Loucy (cell line): ENCODE data around the gene NQO2.

Experiments
- H2AFZ ChIP-seq: fragments of 200-600 bp; sonication (generic); 2 replicates; pipeline ENCODE4 v1.6.0; 2016; ENCODE audit warnings: antibody characterized with exemption, mild to moderate bottlenecking, low read length, moderate library complexity
- H3F3A ChIP-seq: fragments of 200-600 bp; 2 replicates; pipeline ENCODE4 v1.6.0; 2016; ENCODE audit warnings: antibody characterized with exemption, low read depth, mild to moderate bottlenecking
- H3K27me3 ChIP-seq: fragments of 200-600 bp; sonication (generic); 2 replicates; pipeline ENCODE4 v1.6.1; 2014; ENCODE audit warnings: low read length, mild to moderate bottlenecking; ENCODE audit not compliant: insufficient read depth, poor library complexity, severe bottlenecking
- H3K36me3 ChIP-seq: fragments of 200-600 bp; sonication (generic); 2 replicates; pipeline ENCODE4 v1.6.1; 2016; ENCODE audit warnings: low read length; ENCODE audit not compliant: insufficient read depth
- H3K4me1 ChIP-seq: fragments of 200-600 bp; sonication (generic); 2 replicates; pipeline ENCODE4 v1.5.1; 2014; ENCODE audit warnings: low read length, mild to moderate bottlenecking; ENCODE audit not compliant: insufficient read depth, poor library complexity, severe bottlenecking
- H3K4me2 ChIP-seq: fragments of 200-600 bp; sonication (generic); 2 replicates; pipeline ENCODE4 v1.6.0; 2014; ENCODE audit warnings: antibody characterized with exemption, low read length, low read depth, mild to moderate bottlenecking; ENCODE audit not compliant: poor library complexity, severe bottlenecking
- H3K4me3 ChIP-seq: fragments of 200-600 bp; sonication (generic); 2 replicates; pipeline ENCODE4 v1.5.1; 2014; ENCODE audit warnings: low read length, mild to moderate bottlenecking, mixed read lengths; ENCODE audit not compliant: poor library complexity, severe bottlenecking
- H3K79me2 ChIP-seq: fragments of 200-600 bp; sonication (generic); 2 replicates; pipeline ENCODE4 v1.6.1; 2014; ENCODE audit warnings: low read length; ENCODE audit not compliant: insufficient read depth
- H3K9ac ChIP-seq: fragments of 200-600 bp; sonication (generic); 2 replicates; pipeline ENCODE4 v1.6.0; 2014; ENCODE audit warnings: mild to moderate bottlenecking, low read depth, low read length, moderate library complexity; ENCODE audit not compliant: poor library complexity, severe bottlenecking
- H3K9me2 ChIP-seq: fragments of 200-600 bp; sonication (generic); replicated peaks from 2 replicates; pipeline ENCODE4 v1.6.1; 2016; ENCODE audit warnings: low read depth, low read length, mixed read lengths
- H3K9me3 ChIP-seq: fragments of 200-600 bp; sonication (generic); 2 replicates; pipeline ENCODE4 v1.6.1; 2014; ENCODE audit warnings: mild to moderate bottlenecking, antibody characterized with exemption, low read length, low read depth; ENCODE audit not compliant: insufficient read depth
- H4K20me1 ChIP-seq: fragments of 200-600 bp; sonication (generic); 2 replicates; pipeline ENCODE4 v1.6.0; 2014; ENCODE audit warnings: antibody characterized with exemption, low read length, mild to moderate bottlenecking; ENCODE audit not compliant: insufficient read depth, poor library complexity, severe bottlenecking
- EZH2phosphoT487 ChIP-seq: fragments of 200-600 bp; IDR thresholded peaks from 2 replicates; pipeline ENCODE4 v1.6.1; 2018; ENCODE audit warnings: antibody characterized with exemption, mild to moderate bottlenecking, moderate library complexity, borderline replicate concordance
- TF ChIP-seq, protein P1 (sequence below): fragments of 200-600 bp; sonication (generic); conservative IDR thresholded peaks from 2 replicates; pipeline ENCODE4 v1.5.1; 2014; ENCODE audit warnings: mild to moderate bottlenecking, antibody characterized with exemption, low read length

Gene NQO2

DNA sequence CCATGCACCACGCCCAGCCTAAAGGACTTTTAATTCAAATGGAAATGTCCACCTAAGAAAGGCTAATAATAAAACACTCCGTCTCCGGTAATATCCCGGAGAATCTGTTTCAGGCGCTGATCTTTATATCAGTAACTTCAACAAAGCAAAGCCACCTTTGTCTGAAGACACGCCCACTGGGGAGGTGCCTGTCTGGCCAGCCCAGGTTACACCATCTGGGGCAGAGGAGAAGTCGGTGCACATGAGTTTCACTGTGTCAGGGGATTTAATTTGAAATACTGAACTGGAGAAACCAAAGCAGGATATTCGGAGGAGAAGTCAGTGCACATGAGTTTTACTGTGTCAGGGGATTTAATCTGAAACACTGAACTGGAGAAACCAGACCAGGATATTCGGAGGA, 37.7 kb upstream of the NQO2 start:
- Histone ChIP-seq H3K4me3 (no peak overlapping the region), H3K27me3 (no peaks in the 10 kb centered on the region), H3K36me3 (no peaks in the 10 kb centered on the region), H3K9me2 (no peaks in the 10 kb centered on the region), H3K9me3 (no peaks in the 10 kb centered on the region), H3K4me2 (no peak overlapping the region), H3F3A (no peaks in the 10 kb centered on the region), H3K4me1 (peaks cover 3% of the 10 kb centered on the region), H3K79me2 (no peaks in the 10 kb centered on the region), H2AFZ (no peak overlapping the region), H4K20me1 (no peaks in the 10 kb centered on the region), H3K9ac (no peak overlapping the region)
- TF ChIP-seq, protein P1, sequence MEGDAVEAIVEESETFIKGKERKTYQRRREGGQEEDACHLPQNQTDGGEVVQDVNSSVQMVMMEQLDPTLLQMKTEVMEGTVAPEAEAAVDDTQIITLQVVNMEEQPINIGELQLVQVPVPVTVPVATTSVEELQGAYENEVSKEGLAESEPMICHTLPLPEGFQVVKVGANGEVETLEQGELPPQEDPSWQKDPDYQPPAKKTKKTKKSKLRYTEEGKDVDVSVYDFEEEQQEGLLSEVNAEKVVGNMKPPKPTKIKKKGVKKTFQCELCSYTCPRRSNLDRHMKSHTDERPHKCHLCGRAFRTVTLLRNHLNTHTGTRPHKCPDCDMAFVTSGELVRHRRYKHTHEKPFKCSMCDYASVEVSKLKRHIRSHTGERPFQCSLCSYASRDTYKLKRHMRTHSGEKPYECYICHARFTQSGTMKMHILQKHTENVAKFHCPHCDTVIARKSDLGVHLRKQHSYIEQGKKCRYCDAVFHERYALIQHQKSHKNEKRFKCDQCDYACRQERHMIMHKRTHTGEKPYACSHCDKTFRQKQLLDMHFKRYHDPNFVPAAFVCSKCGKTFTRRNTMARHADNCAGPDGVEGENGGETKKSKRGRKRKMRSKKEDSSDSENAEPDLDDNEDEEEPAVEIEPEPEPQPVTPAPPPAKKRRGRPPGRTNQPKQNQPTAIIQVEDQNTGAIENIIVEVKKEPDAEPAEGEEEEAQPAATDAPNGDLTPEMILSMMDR: no peak
- no peak for TF ChIP-seq EZH2phosphoT487

DNA sequence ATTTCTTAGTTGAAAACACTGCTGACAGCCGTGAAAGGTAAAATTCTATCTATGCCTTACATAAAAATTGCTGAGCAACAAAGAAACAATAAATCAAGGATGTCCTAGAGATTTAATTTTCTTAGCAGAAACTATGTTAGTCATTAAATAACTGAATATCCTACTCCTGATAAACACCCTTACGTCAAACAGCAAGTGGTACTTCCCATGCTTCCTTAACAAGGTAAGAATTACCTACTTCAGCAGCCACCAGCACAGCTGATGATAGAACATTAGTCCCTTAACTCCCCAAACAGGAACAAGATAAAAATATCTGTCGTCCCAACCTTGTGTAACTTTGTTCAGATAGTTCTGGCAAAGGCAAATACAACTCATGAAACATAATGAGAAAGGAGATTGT, 37.1 kb upstream of the NQO2 start:
- Histone ChIP-seq H3K4me1 (peaks cover 10% of the 10 kb centered on the region), H3K4me3 (no peak overlapping the region), H3K79me2 (no peaks in the 10 kb centered on the region), H3K9ac (no peak overlapping the region), H3F3A (no peaks in the 10 kb centered on the region), H3K9me3 (no peaks in the 10 kb centered on the region), H3K36me3 (no peaks in the 10 kb centered on the region), H3K4me2 (no peak overlapping the region), H3K9me2 (no peaks in the 10 kb centered on the region), H3K27me3 (no peaks in the 10 kb centered on the region), H2AFZ (no peak overlapping the region), H4K20me1 (no peaks in the 10 kb centered on the region)
- TF ChIP-seq, protein P1: no peak
- TF ChIP-seq EZH2phosphoT487: no peak

DNA sequence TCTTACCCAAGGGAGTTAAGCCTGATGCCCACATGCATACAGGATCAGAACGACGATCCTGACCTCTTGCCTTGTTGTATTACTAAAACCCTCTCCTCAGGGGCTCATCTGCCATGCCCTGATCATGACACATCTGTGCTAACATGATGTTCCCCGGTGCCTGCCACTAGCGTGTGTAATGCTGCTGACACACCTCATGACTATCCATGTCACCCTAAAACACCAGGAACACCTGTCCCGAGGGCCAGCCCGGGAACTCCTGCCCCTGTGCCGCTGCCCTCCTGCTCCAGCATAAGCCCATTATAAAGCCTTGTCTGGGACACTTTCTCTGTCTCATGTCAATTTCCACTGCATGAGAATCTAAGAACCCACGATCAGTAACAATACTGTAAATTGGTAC, 35.9 kb upstream of the NQO2 start:
- no peaks in the 10 kb centered on the region for H3K79me2 ChIP-seq
- H3K27me3 ChIP-seq: no peaks in the 10 kb centered on the region
- H3F3A ChIP-seq: no peaks in the 10 kb centered on the region
- no peaks in the 10 kb centered on the region for H4K20me1 ChIP-seq
- no peak overlapping the region for H2AFZ ChIP-seq
- no peak overlapping the region for H3K4me2 ChIP-seq
- no peaks in the 10 kb centered on the region for H3K36me3 ChIP-seq
- no peaks in the 10 kb centered on the region for H3K9me3 ChIP-seq
- no peaks in the 10 kb centered on the region for H3K9me2 ChIP-seq
- H3K9ac ChIP-seq: no peak overlapping the region
- H3K4me3 ChIP-seq: no peak overlapping the region
- H3K4me1 ChIP-seq: peaks cover 10% of the 10 kb centered on the region
- TF ChIP-seq EZH2phosphoT487: no peak
- TF ChIP-seq, protein P1: no peak
